Middle frontal gyrus (tissue), 1 donor: ENCODE data around the gene MRFAP1L1.
"Not testable (repeated sequence)": the region's sequence is repeated elsewhere in the genome, so short reads cannot be mapped to it uniquely, and the experiment has no call there.

ENCODE experiments used
- DNase-seq: peaks from one replicate; pipeline ENCODE4 v3.0.0-alpha.2; 2015; ENCODE audit warnings: low spot score; ENCODE audit errors: extremely low spot score

The MRFAP1L1 gene

DNA sequence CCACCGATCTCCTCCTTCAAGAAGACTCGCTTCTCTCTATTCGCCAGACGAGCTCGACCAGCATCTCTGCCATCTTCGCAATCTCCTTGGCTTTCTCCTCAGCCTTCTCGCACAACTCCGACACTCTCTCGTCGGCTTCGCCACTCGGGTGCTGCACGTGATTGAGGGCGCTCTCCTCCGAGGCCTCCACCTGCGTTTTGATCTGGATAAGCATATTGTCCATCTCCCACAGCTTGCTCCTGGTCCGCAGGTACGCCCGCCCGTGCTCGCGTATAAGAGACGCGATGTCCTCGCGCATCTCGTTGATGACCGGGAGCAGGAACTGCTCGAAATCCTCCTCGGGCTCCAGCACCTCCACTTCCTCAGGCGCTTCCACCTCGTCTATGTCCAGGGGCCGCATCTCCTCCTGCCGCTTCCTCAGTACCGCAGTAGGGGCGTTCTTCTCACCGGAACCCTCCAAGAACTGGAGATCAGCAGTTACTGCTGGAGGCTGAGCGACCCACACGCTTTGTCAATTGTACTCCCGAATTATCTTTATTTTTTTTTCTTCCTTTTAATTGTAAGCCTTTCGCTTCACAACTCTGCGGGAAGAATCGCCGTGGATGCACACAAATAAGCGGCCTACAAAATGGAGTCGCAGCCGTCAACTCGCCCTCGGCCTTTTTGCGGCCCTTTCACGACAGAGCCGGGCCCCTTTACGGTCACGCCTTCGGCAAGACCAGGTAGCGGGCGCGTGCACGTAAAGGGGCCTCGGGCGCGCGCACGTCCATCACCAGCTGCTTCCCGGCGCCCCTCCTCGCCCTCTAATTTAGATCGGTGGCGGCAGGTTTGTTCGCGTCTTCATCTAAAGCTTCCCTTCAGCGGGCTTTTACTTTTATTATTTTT is at the start of gene MRFAP1L1:
MRFAP1L1 (minus strand) TSS at position 636 of the 885 bp plus-strand sequence; CDS start at position 400, 236 bp downstream.
- peak; percentile 94 for DNase-seq

DNA sequence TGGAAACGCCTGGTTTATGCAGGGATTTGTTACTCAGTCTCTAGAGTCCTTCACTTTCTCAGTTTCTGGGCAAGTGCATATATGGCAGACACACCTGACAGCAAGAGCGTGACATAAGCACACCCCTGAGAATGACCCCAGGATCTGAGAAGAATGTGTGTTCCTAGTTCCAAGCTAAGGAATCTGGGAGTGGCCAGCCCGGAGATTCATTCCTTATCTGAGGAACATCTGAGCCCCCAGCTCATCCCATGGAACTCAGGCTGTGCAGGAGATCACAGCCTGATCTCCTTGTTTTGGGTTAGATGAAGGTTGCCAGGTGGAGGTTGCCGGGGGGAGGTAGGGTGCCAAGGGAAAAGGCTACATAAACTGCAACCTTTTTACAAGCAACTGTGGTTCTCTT is 49.1 kb upstream of the MRFAP1L1 start:
- DNase-seq: no peak

DNA sequence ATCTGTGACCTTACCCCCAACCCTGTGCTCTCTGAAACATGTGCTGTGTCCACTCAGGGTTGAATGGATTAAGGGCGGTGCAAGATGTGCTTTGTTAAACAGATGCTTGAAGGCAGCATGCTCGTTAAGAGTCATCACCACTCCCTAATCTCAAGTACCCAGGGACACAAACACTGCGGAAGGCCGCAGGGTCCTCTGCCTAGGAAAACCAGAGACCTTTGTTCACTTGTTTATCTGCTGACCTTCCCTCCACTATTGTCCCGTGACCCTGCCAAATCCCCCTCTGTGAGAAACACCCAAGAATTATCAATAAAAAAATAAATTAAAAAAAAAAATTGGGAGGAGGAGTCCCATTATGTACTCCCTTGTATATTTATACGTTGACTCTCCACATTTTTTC is 46.7 kb upstream of the MRFAP1L1 start:
- not testable (repeated sequence) for DNase-seq

DNA sequence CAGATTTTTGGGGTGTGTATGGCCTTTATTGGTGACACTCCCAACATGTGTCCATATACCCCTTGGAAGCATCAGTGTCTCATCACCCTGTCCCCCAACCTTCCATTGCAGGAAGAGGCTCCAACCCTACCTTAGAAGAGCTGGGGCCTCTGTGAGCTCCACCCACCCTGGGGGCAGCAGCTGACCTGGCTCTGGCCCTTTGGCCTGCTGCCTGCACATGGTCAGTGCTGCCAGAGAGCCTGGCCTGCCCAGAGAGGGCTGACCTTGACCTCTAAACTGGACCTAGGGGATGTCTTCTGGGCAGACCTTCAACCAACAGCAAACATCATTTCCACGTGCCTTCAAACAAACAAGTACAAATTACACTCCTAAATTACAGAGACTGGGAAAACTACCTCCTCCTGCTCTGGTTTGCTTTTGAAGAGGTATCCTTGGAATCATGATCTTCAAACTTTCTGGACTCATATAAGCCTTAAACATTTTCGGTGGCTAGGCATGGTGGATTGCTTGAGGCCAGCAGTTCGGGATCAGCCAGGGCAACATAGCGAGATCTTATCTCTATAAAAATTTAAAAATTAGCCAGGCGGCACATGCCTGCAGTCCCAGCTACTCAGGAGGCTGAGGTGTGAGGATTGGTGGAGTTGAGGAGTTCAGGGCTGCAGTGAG is 45.6 kb upstream of the MRFAP1L1 start:
- no peak for DNase-seq

DNA sequence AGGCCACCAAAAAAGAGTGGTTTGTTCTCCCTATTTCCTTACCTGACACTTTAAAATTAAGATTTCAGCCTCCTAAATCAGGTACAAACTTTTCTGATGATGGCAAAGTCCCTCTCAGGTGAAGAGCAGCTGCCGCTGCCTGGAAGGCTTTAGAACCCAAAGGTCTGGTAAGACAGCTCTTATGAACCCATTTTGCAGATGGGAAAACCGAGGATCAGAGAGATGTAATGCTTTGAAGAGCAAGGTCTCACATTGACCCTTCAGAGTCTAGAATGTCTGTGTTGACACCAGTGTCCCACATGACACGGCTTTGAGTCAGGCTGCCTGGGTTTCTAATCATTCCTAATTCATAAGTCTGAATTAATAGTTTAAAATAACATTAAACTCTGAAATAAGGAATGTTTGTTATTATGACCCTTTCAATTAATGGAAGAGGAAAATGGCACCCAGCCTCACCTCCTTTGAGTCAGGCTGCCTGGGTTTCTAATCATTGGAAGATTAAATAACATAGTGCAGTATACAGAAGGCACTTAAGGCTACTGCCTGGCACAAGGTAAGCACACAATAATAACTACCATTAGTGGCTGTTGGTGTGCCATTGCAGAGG is 44.9 kb upstream of the MRFAP1L1 start:
- no peak for DNase-seq

DNA sequence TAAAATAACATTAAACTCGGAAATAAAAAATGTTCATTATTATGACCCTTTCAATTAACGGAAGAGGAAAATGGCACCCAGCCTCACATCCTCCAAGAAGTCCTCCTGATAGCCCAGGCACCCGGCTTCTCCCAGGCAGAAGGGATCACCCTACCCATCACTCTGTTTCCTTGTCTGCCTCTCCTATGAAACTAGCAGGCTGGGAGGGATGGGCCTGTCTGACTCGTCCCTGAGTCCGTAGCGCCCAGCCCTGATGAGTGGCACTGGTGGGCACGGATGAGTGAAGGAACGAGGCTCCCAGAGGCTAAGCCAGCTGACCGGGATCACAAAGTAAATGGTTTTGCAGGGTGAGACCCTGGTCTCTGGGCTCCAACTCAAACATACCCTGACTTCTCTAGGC is 44.2 kb upstream of the MRFAP1L1 start:
- DNase-seq: no peak

DNA sequence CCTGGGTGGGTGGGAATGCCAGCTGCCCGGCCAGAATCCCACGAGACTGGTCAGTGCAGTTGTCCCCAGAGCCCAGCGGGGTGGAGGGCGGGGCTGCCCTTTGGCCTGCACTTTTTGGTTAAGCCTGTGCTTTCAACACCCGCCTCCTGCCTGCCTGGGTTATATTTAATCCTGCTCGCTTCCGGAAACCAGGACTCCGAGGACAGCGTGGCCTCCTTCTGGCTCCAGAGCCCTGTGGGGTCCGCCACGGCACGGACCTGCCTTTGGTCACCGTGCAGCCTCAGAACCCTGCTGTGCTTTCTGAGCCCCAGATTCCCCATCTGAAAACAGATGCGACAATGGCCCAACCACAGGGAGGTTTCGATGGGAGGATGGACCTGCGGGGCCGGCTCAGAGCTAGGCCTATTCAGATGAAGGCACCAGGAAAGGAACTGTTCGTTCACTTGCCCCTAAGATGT is 43.5 kb upstream of the MRFAP1L1 start:
- no peak for DNase-seq

DNA sequence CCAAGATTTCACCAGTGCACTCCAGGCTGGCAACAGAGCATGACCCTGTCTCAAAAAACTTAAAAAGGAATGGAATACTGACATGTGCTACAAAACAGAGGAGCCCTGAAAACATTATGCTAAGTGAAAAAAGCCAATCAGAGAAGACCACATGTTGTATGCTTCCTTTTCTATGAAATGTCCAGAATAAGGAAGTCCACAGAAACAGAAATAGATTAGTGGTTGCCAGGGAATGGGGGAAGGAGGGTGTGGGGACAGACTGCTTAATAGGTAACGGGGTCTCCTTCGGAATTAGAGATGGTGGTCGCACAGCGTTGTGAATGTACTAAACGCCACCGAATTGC is 42.8 kb upstream of the MRFAP1L1 start:
- DNase-seq: no peak

DNA sequence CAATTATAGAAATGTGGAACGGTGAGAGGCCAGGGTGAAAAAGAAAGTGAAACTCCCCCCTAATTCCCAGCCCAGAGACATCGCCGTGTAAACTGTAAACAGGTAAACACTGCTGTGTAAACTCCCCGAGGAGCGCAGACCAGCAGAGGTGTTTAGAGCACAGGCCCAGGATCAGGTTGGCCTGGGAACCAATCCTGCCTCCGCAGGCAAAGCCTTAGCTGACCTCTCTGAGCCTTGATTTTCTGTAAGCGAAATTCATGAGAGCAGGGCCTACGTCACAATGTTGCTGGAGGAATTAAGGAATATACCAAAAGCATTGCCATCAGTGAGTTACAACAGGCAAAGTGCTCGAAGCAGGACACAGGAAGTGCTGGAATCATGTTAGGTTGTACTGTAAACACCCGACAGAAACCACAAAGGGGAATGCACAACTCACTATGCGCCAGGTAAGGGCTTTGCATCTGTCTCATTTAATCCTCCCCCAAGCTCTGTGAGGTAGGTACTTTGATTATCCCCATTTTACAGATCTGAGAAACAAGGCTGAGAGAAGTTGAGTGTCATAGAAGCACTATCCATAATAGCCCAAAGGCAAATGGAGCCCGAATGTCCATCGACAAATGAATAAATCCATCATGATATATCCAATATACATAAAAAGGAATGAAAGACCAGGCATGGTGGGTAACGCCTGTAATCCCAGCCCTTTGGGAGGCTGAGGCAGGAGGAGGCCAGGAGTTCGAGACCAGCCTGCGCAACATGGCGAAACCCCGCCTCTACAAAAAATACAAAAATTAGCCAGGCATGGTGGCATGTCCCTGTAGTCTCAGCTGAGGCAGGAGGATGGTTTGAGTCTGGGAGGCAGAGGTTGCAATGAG is 42.2 kb upstream of the MRFAP1L1 start:
- DNase-seq: no peak

DNA sequence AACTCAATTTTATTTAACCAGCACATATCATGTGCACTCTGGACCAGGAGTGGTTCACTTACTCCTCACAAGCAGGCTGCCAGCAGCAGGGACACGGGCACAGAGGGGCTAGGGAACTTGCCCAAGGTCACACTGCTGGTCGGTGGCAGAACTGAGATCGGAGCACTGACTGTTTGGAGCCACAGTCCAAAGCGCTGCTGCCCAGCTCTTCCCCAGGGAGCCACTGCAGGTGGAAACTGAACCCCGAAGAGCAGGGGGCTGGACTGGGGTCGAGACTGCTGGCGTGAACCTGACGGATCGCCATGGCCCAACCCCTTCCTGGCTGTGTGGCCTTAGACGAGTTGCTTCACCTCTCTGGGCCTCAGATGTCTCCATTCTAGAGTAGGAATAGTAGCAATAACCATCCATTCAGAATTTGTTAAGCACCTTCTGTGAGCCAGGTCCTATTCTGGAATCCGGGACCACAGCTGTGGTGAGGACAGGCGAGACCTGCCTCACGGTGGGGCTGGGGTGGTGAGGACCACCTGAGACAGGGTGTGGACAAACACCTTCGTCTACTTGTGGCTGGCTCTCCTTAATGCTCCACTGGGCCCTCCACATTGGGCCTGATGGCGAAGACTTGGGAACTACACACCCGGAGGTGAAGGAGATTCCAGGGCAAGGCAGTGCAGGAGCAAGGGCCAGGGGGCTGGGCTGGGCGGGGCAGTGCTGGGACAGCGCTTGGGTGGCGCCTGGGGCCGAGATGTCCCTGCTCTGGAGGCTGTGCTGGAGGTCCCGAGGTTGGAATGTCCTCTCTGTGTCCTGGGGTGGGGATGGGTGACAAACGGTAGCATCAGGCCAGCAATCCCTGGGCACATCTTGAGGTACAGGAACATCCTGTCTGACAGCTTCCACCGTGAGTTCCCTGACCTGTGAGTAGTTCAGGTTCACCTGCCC is 40.9 kb upstream of the MRFAP1L1 start:
- DNase-seq: no peak

DNA sequence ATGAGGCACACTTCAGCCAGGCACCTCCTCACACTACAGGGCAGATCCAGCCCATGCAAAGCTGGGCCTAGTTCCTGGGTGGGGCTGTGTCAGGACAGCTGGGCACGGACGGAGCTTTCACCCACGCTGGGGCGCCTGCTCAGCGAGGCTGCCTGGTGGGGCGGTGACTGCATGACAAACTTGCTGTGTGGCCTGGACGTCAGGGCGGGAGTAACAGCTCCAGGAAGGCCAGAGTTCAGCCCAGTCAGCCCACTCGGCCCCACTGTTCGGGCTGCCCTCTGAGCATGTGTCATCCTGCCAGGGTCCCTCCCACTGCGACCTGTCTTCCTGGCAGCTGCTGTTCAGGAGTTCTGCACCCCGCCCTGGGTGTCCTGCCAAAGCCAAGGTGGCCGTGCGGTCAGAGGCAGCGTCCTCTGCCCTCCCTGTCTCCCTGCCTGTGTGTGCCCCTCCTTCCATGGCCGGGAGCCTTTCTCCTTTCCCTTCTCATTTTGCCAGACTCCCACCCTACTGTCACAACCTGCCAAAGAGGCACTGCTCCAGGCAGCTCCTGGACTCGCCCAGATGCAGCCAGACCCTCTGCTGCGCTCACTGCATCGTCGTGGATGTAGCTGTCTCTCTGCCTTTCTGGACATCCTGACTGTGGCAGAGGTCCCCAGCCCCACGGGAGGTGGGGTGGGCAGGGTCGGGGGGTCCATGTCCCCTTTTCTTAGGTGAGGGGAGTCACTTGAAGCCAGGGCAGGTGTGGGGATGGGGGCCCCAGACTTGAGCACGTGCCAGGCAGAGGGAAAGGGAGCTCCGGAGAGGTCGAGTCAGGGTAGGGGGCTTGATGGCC is 39.9 kb upstream of the MRFAP1L1 start:
- no peak for DNase-seq

DNA sequence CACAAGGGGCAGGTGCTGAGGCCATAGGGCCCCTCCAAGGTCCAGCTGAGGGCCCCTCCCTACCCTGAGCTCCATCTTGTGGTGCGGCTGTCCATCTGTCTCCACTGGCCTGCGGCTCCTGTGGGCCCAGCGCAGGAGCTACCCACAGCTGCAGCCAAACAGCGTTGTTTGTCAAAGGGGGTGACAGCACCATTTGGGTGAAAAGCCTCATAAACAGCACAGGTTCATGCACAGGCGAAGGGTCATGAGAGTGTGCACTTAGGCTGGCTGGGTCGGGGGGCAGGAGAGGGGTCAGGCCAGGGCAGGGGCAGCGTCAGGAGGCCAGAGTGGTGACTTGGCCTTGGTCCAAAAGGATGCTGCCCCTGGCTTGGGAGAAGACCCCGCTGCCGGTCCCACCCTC is 38.6 kb upstream of the MRFAP1L1 start:
- DNase-seq: no peak

DNA sequence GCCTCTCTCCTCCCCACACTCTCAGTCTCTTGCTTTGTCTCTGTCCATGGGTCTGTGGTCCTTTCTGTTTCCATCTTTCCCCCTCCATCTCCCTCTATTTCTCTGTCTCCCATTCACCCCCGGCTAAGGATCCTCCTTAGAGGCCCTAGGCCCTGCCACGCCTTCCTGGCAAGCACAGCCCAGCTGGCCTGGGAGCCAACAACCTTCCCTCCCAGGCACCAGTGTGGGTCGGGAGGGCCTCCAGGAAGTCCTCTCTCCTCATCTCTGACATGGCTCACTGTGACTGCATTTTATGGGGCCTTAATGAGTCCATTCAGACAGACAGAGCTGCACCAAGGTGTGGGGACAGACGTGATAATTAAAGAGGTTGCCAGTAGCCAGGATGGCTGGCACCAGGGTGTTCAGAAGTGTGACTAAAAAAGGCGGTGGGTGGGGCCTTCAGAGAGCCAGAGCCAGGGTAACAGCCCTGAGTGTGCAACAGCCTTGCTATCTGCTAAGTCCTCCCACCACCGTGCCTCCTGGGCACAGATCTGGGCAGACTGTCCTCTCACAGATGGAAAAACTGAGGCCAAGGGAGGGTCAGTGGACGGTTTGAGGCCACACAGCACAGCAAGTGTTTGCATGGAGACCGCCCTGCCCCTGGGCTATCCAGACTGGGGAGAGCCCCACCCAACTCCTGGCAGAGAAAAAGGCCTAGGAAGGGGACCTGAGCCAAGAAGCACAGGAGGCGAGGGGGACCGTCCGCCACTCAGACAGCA is 37.8 kb upstream of the MRFAP1L1 start:
- no peak for DNase-seq

DNA sequence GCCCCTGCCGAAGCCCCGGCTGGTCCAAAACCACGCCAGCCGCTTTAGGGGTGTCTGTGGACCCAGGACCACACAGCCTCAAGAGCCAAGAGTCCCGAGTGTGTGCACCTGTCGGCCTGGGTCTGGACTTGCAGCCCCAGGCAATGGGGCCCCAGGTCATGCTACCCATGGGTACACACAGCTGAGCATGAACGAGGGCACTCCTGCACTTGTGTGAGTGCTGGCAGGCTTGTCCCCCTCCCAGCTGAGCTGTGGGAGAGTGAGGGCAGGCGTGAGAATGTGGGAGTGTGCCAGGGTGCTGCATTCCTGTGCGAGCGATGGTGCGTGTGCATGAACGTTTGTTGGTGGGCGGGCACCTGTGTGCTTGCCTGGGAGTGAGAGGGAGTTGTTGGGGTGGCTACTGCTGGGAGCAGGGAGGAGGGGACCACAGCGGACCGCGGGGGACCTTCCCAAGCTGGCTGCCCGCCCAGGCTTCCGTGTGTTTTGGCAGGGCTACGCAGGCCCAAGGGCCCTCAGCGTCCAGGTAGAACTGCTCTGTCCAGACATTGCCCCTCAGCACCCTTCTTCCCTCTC is 37.1 kb upstream of the MRFAP1L1 start:
- no peak for DNase-seq

DNA sequence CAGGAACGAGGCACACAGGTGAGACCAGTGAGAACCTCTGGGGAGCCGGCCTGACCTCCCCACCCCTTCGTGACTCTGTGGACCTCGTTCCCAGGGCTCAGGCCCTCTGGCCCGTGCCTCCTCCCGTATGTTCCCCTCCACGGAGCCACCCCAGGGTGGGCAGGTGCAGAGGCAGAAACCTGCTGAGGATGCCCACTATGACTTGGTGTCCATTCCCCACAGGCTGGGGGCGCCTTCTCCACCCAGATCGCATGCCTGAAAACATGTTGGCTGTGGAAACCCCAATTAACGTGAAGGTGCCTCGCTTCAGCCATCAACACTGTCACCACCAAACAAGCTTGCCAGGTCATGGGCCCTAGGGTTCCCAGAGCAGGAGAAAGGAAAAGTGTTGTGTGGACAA is 33.3 kb upstream of the MRFAP1L1 start:
- DNase-seq: no peak

DNA sequence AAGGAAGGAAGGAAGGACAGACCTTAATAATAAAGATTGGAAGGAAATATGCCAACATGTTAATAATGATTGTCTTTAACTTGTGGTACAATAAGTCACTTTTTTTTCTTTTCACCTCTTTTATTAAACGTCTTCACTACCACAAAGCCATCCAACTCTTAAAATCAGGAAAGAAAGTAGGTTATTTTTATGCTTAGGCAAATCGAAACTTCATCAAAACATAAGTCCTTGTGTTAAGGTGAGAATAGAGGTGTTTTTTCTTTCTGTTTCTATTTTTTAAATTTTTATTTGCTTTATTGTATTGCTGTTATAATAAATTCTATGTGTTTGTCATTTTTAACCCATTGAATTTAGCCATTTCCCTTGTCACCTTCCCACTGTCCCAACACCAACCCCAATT is 32.8 kb upstream of the MRFAP1L1 start:
- no peak for DNase-seq

DNA sequence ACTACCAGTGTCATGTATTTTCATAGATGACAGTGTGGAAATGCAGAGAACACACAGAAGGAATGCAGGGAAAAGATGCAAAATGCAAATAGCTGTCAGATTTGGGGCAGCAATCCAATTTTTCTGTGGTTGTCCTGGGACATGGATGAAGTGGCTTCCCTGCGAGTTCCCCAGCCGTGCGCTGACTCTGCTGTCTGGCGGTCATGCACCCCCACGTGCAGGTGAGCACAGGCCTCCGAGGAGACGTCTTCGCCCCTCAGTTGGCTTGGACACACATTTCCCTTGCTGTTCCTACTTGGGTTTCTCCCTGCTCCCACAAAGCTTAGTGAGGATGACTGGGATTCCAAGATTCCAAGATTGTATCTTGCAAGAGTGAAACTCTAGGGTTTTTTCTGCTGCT is 30.7 kb upstream of the MRFAP1L1 start:
- no peak for DNase-seq

DNA sequence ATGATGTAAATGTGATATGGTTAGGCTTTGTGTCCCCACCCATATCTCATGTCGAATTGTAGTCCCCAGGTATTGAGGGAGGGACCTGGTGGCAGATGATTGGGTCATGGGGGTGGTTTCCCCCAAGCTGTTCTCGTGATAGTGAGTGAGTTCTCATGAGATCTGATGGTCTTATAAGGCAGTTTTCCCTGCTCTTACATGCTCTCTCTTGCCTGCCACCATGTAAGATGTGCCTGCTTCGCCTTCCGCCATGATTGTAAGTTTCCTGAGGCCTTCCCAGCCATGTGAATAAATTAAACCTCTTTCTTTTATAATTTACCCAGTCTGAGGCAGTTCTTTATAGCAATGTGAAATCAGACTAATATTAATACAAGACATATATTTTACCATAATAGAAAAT is 30.3 kb upstream of the MRFAP1L1 start:
- DNase-seq: no peak
